Transverse colon (tissue), 4 donors: ENCODE data around the gene ADAT1. TPM values are rescaled to one million over a fixed set of nuclear protein-coding genes. Genes with fewer than 3 reads are reported as not detected.
A peak's percentile ranks its signal among the peaks of the same experiment; 100 is the strongest.

ENCODE experiments used
- DNase-seq: peaks from one replicate; pipeline ENCODE4 v3.0.0-alpha.2; 2019
- H3K27ac ChIP-seq, 4 donors: fragments of 200-600 bp; sonication (generic); 2 replicates each; pipeline ENCODE4 v1.5.1; 2016 to 2018; ENCODE audit warnings: inconsistent platforms in 4 of 4
- H3K27me3 ChIP-seq: fragments of 200-600 bp; sonication (generic); 2 replicates; pipeline ENCODE4 v1.5.1; 2017; ENCODE audit warnings: inconsistent platforms
- H3K36me3 ChIP-seq, 4 donors: fragments of 200-600 bp; sonication (generic); 2 replicates each; pipeline ENCODE4 v1.5.1; 2017 to 2019; ENCODE audit warnings: inconsistent platforms in 4 of 4
- H3K4me1 ChIP-seq, 4 donors: fragments of 200-600 bp; sonication (generic); 2 replicates each; pipeline ENCODE4 v1.5.1; 2017 to 2020; ENCODE audit warnings: inconsistent platforms in 4 of 4
- H3K4me3 ChIP-seq, 4 donors: fragments of 200-600 bp; sonication (generic); 1 replicate in 1 of 4; 2 replicates in 3 of 4; pipeline versions ENCODE4 v1.5.1 to v1.6.1; 2017 to 2019; ENCODE audit warnings: inconsistent platforms in 4 of 4
- H3K9me3 ChIP-seq, 2 donors: fragments of 200-600 bp; sonication (generic); 2 replicates each; pipeline ENCODE4 v1.5.1; 2017 to 2019; ENCODE audit warnings: inconsistent platforms in 2 of 2
- EP300 ChIP-seq: sonication (generic); formaldehyde crosslinking; IDR thresholded peaks from one replicate; pipeline ENCODE4 v1.6.1; 2017; ENCODE audit warnings: antibody characterized with exemption, low read depth
- POLR2A ChIP-seq: fragments of 450-650 bp; IDR thresholded peaks from one replicate; pipeline ENCODE4 v1.6.1; 2016; ENCODE audit warnings: antibody characterized with exemption, mild to moderate bottlenecking, moderate library complexity
- POLR2AphosphoS5 ChIP-seq, 3 donors: sonication (generic); formaldehyde crosslinking; IDR thresholded peaks; one replicate each; pipeline ENCODE4 v1.6.1; 2016; ENCODE audit warnings: antibody characterized with exemption in 3 of 3
- WGBS, 2 donors: methylation state at CpG; one replicate each; pipeline ENCODE4 v1.1.5; 2018; ENCODE audit warnings: low coverage in 1 of 2; 5-methylcytosine and 5-hydroxymethylcytosine counted together
- in situ Hi-C, 4 donors: fragments of 200-750 bp; cut with MboI; loops; one replicate each; pipeline versions ENCODE4 v1.15.0 to v1.15.1; 2017; ENCODE audit warnings: low sequenced_read_pairs in 3 of 4, low pct_ligation_motif_present in 1 of 4, low pct_unique_long_range_greater_than_20kb in 1 of 4
- intact Hi-C: fragments of 100-400 bp; cut with DNase I; formaldehyde crosslinking; loops from one replicate; pipeline ENCODE4 v1.15.1; 2023; ENCODE audit warnings: low total_unique reads
- total RNA-seq, 4 donors: library from RNA; depleted of rRNA; stranded (reverse); fragments of >200 nt; gene quantifications; one replicate each; pipeline ENCODE4 v1.1.0, GENCODE V29; 2016
- TF ChIP-seq, protein P1 (sequence below), 5 experiments: fragments of 200-600 bp in 3 of 5; fragments of 450-650 bp in 2 of 5; sonication (generic) in 3 of 5; IDR thresholded peaks; 1 replicate in 2 of 5; 2 replicates in 3 of 5; pipeline ENCODE4 v1.5.1; 2016 to 2017; ENCODE audit warnings: antibody characterized with exemption in 5 of 5, inconsistent platforms in 3 of 5, mild to moderate bottlenecking in 2 of 5, moderate library complexity in 1 of 5

ADAT1 gene
- total RNA-seq, 4 donors from 2014 or later, result 14.1 to 94.3 (median 49.1) TPM

GRCh38 chr16:75606507-75606906 is 16.6 kb downstream of the ADAT1 start:
- no peaks in the 10 kb centered on the region for H3K4me1 ChIP-seq
- H3K9me3 ChIP-seq, result no peaks in the 10 kb centered on the region
- H3K27ac ChIP-seq, result no peak overlapping the region
- DNase-seq, result no peak
- intact Hi-C loops, result no loop called here
- H3K36me3 ChIP-seq, result peaks cover 0 to 66% (median 18%) of the 10 kb centered on the region in 4 donors
- 100% methylated on average over 1 of the region's 1 CpG; no CpG with 5 or more reads in 1 of the 2 donors for WGBS, 2 donors
- in situ Hi-C loops, result no loop called here
- TF ChIP-seq EP300 (no peak), POLR2AphosphoS5 (IDR thresholded peaks at IDR 0.05) (no peak), POLR2A (no peak)
- TF ChIP-seq, protein P1, sequence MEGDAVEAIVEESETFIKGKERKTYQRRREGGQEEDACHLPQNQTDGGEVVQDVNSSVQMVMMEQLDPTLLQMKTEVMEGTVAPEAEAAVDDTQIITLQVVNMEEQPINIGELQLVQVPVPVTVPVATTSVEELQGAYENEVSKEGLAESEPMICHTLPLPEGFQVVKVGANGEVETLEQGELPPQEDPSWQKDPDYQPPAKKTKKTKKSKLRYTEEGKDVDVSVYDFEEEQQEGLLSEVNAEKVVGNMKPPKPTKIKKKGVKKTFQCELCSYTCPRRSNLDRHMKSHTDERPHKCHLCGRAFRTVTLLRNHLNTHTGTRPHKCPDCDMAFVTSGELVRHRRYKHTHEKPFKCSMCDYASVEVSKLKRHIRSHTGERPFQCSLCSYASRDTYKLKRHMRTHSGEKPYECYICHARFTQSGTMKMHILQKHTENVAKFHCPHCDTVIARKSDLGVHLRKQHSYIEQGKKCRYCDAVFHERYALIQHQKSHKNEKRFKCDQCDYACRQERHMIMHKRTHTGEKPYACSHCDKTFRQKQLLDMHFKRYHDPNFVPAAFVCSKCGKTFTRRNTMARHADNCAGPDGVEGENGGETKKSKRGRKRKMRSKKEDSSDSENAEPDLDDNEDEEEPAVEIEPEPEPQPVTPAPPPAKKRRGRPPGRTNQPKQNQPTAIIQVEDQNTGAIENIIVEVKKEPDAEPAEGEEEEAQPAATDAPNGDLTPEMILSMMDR (IDR thresholded peaks at IDR 0.05), result no peak
- no peak overlapping the region for H3K4me3 ChIP-seq
- H3K27me3 ChIP-seq, result no peaks in the 10 kb centered on the region

- H3K4me1 ChIP-seq, result peaks cover 0 to 5% (median 0%) of the 10 kb centered on the region in 4 donors
- no peak overlapping the region for H3K4me3 ChIP-seq
- no peaks in the 10 kb centered on the region for H3K9me3 ChIP-seq
- in situ Hi-C loops, result no loop called here
- TF ChIP-seq POLR2A, result no peak
- no peak for TF ChIP-seq POLR2AphosphoS5 (IDR thresholded peaks at IDR 0.05)
- TF ChIP-seq, protein P1 (IDR thresholded peaks at IDR 0.05), result no peak
- TF ChIP-seq EP300, result no peak
- no peaks in the 10 kb centered on the region for H3K27me3 ChIP-seq
- intact Hi-C loops, result no loop called here
- no peak for DNase-seq
- H3K27ac ChIP-seq, result no peak overlapping the region
- 95 to 100% methylated on average over 1 to 4 of the region's 4 CpGs for WGBS, 2 donors
- H3K36me3 ChIP-seq, result peaks cover 0 to 49% (median 12%) of the 10 kb centered on the region in 4 donors
These were observed 19.8 kb downstream of the ADAT1 start for GRCh38 chr16:75603241-75603640.

- TF ChIP-seq, protein P1 (IDR thresholded peaks at IDR 0.05), result no peak
- no peak for TF ChIP-seq POLR2A
- no peak for TF ChIP-seq POLR2AphosphoS5 (IDR thresholded peaks at IDR 0.05)
- no peak for TF ChIP-seq EP300
- WGBS, 2 donors, result 37 to 64% methylated on average over 2 to 6 of the region's 6 CpGs
- in situ Hi-C loops, result no loop called here
- no peaks in the 10 kb centered on the region for H3K9me3 ChIP-seq
- no peak overlapping the region for H3K4me3 ChIP-seq
- peak overlapping the region; percentile 45 to 68 (median 54) for H3K27ac ChIP-seq
- H3K36me3 ChIP-seq, result peaks cover 0 to 32% (median 10%) of the 10 kb centered on the region in 4 donors
- peaks cover 0 to 5% (median 0%) of the 10 kb centered on the region in 4 donors for H3K4me1 ChIP-seq
- H3K27me3 ChIP-seq, result no peaks in the 10 kb centered on the region
- intact Hi-C loops, result no loop called here
- DNase-seq, result no peak
These were observed 23.4 kb downstream of the ADAT1 start for GRCh38 chr16:75599452-75600277.

DNA sequence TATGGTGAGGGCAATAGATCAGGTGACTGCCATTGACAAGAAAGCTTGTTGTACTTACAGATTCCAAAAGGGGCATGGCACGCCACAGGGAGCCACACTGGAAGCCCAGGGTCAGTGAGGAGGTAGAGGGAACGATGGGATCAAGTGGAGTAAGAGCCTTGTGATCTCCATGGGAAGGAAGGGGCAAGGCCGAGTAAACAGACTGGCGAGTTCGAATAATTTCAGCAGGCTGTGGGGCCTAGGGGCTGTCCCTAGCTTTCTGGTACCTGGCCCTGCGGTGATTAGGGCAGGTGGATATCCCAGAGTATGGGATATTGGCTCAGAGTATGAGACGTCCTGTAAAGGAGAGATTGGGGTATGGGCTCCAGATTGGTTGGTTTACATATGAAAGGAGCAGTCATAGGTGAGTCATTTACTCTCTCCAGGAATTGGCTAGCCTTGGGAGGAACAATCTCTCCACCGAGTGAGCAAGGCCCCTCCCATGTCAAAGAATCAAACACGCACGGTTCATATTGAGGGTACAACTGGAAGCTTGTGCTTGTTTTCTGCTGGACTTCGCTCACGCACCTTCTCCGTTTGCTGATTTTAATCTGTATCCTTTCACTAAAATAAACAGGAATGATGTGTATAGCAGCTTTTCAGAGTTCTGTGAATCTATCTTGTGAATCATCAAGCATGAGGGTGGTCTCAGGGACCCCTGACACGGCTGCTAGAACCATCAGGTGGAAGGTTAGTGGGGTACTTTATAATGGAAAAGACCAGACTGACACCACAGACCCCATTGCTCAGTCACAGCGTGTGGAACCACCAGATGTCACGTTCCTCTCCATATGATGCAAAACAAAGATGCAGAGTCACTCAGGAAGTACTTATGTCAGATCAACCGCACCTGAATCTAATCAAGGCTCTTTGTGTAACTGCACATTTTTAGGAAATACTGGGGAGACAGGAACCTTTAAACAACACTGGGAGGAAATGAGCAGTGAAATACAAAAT is 29.0 kb downstream of the ADAT1 start:
- Histone ChIP-seq H3K9me3 (no peaks in the 10 kb centered on the region), H3K4me3 (no peak overlapping the region), H3K4me1 (peaks cover 0 to 20% (median 0%) of the 10 kb centered on the region in 4 donors), H3K36me3 (peaks cover 0 to under 1% (median 0%) of the 10 kb centered on the region in 4 donors), H3K27ac (no peak overlapping the region), H3K27me3 (no peaks in the 10 kb centered on the region)
- in situ Hi-C loops, result no loop called here
- intact Hi-C loops, result no loop called here
- WGBS, 2 donors, result 85 to 86% methylated on average over 9 to 17 of the region's 17 CpGs
- DNase-seq, result no peak
- TF ChIP-seq POLR2A (no peak), POLR2AphosphoS5 (IDR thresholded peaks at IDR 0.05) (no peak), EP300 (no peak)
- TF ChIP-seq, protein P1 (IDR thresholded peaks at IDR 0.05), result no peak
